ENCODE measurements around the gene TOMM5.

Gene TOMM5

GRCh38 chr9:37555786-37556185, 36.6 kb downstream of the TOMM5 start:
- TF ChIP-seq SPI1 (IDR thresholded peaks at IDR 0.05; ENCODE audit: low read depth, low read length) (no peak), TAF1 (IDR thresholded peaks at IDR 0.05; ENCODE audit: low read depth, low read length) (no peak), PAX5 (IDR thresholded peaks at IDR 0.05; ENCODE audit: insufficient read depth, low read length, severe bottlenecking) (no peak), POLR2AphosphoS5 (IDR thresholded peaks at IDR 0.05; ENCODE audit: low read depth, low read length) (no peak), POU2F2 (IDR thresholded peaks at IDR 0.05; ENCODE audit: low read depth, low read length) (no peak), POLR2A (IDR thresholded peaks at IDR 0.05; ENCODE audit: low read depth, low read length) (no peak)
- FAIRE-seq, result peak; percentile 48
- no peak for DNase-seq (ENCODE audit: insufficient read length, low spot score)

GRCh38 chr9:37554318-37554717, 38.1 kb downstream of the TOMM5 start:
- FAIRE-seq (no peak), DNase-seq (ENCODE audit: insufficient read length, low spot score) (no peak)
- TF ChIP-seq PAX5 (IDR thresholded peaks at IDR 0.05; ENCODE audit: insufficient read depth, low read length, severe bottlenecking), result no peak
- TF ChIP-seq POU2F2 (IDR thresholded peaks at IDR 0.05; ENCODE audit: low read depth, low read length), result no peak
- no peak for TF ChIP-seq TAF1 (IDR thresholded peaks at IDR 0.05; ENCODE audit: low read depth, low read length)
- TF ChIP-seq SPI1 (IDR thresholded peaks at IDR 0.05; ENCODE audit: low read depth, low read length), result no peak
- TF ChIP-seq POLR2A (IDR thresholded peaks at IDR 0.05; ENCODE audit: low read depth, low read length), result no peak
- no peak for TF ChIP-seq POLR2AphosphoS5 (IDR thresholded peaks at IDR 0.05; ENCODE audit: low read depth, low read length)

- FAIRE-seq (no peak), DNase-seq (ENCODE audit: insufficient read length, low spot score) (no peak)
- TF ChIP-seq POU2F2 (IDR thresholded peaks at IDR 0.05; ENCODE audit: low read depth, low read length) (no peak), POLR2A (IDR thresholded peaks at IDR 0.05; ENCODE audit: low read depth, low read length) (no peak), PAX5 (IDR thresholded peaks at IDR 0.05; ENCODE audit: insufficient read depth, low read length, severe bottlenecking) (no peak), SPI1 (IDR thresholded peaks at IDR 0.05; ENCODE audit: low read depth, low read length) (0 out of 2 replicates have a peak, but pooled peaks have one; percentile 13)
Observed at GRCh38 chr9:37551888-37552287, 40.5 kb downstream of the TOMM5 start.

GRCh38 chr9:37551468-37551867, 40.9 kb downstream of the TOMM5 start:
- FAIRE-seq (no peak), DNase-seq (ENCODE audit: insufficient read length, low spot score) (no peak)
- TF ChIP-seq TAF1 (IDR thresholded peaks at IDR 0.05; ENCODE audit: low read depth, low read length), result no peak
- TF ChIP-seq POLR2AphosphoS5 (IDR thresholded peaks at IDR 0.05; ENCODE audit: low read depth, low read length), result no peak
- no peak for TF ChIP-seq POLR2A (IDR thresholded peaks at IDR 0.05; ENCODE audit: low read depth, low read length)
- TF ChIP-seq SPI1 (IDR thresholded peaks at IDR 0.05; ENCODE audit: low read depth, low read length), result no peak
- TF ChIP-seq PAX5 (IDR thresholded peaks at IDR 0.05; ENCODE audit: insufficient read depth, low read length, severe bottlenecking), result no peak
- no peak for TF ChIP-seq POU2F2 (IDR thresholded peaks at IDR 0.05; ENCODE audit: low read depth, low read length)

GRCh38 chr9:37550781-37551180, 41.6 kb downstream of the TOMM5 start:
- TF ChIP-seq SPI1 (IDR thresholded peaks at IDR 0.05; ENCODE audit: low read depth, low read length) (no peak), POU2F2 (IDR thresholded peaks at IDR 0.05; ENCODE audit: low read depth, low read length) (no peak), PAX5 (IDR thresholded peaks at IDR 0.05; ENCODE audit: insufficient read depth, low read length, severe bottlenecking) (no peak), POLR2A (IDR thresholded peaks at IDR 0.05; ENCODE audit: low read depth, low read length) (no peak), POLR2AphosphoS5 (IDR thresholded peaks at IDR 0.05; ENCODE audit: low read depth, low read length) (no peak), TAF1 (IDR thresholded peaks at IDR 0.05; ENCODE audit: low read depth, low read length) (no peak)
- DNase-seq (ENCODE audit: insufficient read length, low spot score) (no peak), FAIRE-seq (no peak)

GRCh38 chr9:37549527-37549926, 42.9 kb downstream of the TOMM5 start:
- FAIRE-seq, result no peak
- no peak for TF ChIP-seq POU2F2 (IDR thresholded peaks at IDR 0.05; ENCODE audit: low read depth, low read length)
- no peak for TF ChIP-seq POLR2AphosphoS5 (IDR thresholded peaks at IDR 0.05; ENCODE audit: low read depth, low read length)
- no peak for TF ChIP-seq POLR2A (IDR thresholded peaks at IDR 0.05; ENCODE audit: low read depth, low read length)
- TF ChIP-seq SPI1 (IDR thresholded peaks at IDR 0.05; ENCODE audit: low read depth, low read length), result no peak
- DNase-seq (ENCODE audit: insufficient read length, low spot score), result no peak

- DNase-seq (ENCODE audit: insufficient read length, low spot score) (no peak), FAIRE-seq (peak; percentile 52)
- no peak for TF ChIP-seq PAX5 (IDR thresholded peaks at IDR 0.05; ENCODE audit: insufficient read depth, low read length, severe bottlenecking)
- TF ChIP-seq TAF1 (IDR thresholded peaks at IDR 0.05; ENCODE audit: low read depth, low read length), result no peak
- no peak for TF ChIP-seq POLR2A (IDR thresholded peaks at IDR 0.05; ENCODE audit: low read depth, low read length)
- TF ChIP-seq SPI1 (IDR thresholded peaks at IDR 0.05; ENCODE audit: low read depth, low read length), result no peak
- no peak for TF ChIP-seq POLR2AphosphoS5 (IDR thresholded peaks at IDR 0.05; ENCODE audit: low read depth, low read length)
- TF ChIP-seq POU2F2 (IDR thresholded peaks at IDR 0.05; ENCODE audit: low read depth, low read length), result no peak
Observed at GRCh38 chr9:37547328-37547878, 45.0 kb downstream of the TOMM5 start.

GRCh38 chr9:37543468-37543867, 48.9 kb downstream of the TOMM5 start:
- FAIRE-seq, result no peak
- TF ChIP-seq POLR2A (IDR thresholded peaks at IDR 0.05; ENCODE audit: low read depth, low read length), result no peak
- no peak for TF ChIP-seq PAX5 (IDR thresholded peaks at IDR 0.05; ENCODE audit: insufficient read depth, low read length, severe bottlenecking)
- TF ChIP-seq POU2F2 (IDR thresholded peaks at IDR 0.05; ENCODE audit: low read depth, low read length), result no peak
- no peak for TF ChIP-seq TAF1 (IDR thresholded peaks at IDR 0.05; ENCODE audit: low read depth, low read length)
- TF ChIP-seq SPI1 (IDR thresholded peaks at IDR 0.05; ENCODE audit: low read depth, low read length), result no peak
- TF ChIP-seq POLR2AphosphoS5 (IDR thresholded peaks at IDR 0.05; ENCODE audit: low read depth, low read length), result no peak

GRCh38 chr9:37542895-37543294, 49.5 kb downstream of the TOMM5 start:
- DNase-seq (ENCODE audit: insufficient read length, low spot score), result no peak
- TF ChIP-seq POU2F2 (IDR thresholded peaks at IDR 0.05; ENCODE audit: low read depth, low read length) (no peak), PAX5 (IDR thresholded peaks at IDR 0.05; ENCODE audit: insufficient read depth, low read length, severe bottlenecking) (no peak), TAF1 (IDR thresholded peaks at IDR 0.05; ENCODE audit: low read depth, low read length) (no peak), POLR2A (IDR thresholded peaks at IDR 0.05; ENCODE audit: low read depth, low read length) (no peak), POLR2AphosphoS5 (IDR thresholded peaks at IDR 0.05; ENCODE audit: low read depth, low read length) (no peak), SPI1 (IDR thresholded peaks at IDR 0.05; ENCODE audit: low read depth, low read length) (no peak)
- no peak for FAIRE-seq

More at GRCh38 chr9:37543468-37543867, 48.9 kb downstream of the TOMM5 start:
- DNase-seq (ENCODE audit: insufficient read length, low spot score), result no peak

- FAIRE-seq (no peak), DNase-seq (ENCODE audit: insufficient read length, low spot score) (no peak)
- TF ChIP-seq POLR2A (IDR thresholded peaks at IDR 0.05; ENCODE audit: low read depth, low read length), result no peak
- no peak for TF ChIP-seq PAX5 (IDR thresholded peaks at IDR 0.05; ENCODE audit: insufficient read depth, low read length, severe bottlenecking)
- no peak for TF ChIP-seq POU2F2 (IDR thresholded peaks at IDR 0.05; ENCODE audit: low read depth, low read length)
- TF ChIP-seq TAF1 (IDR thresholded peaks at IDR 0.05; ENCODE audit: low read depth, low read length), result no peak
- TF ChIP-seq POLR2AphosphoS5 (IDR thresholded peaks at IDR 0.05; ENCODE audit: low read depth, low read length), result no peak
- TF ChIP-seq SPI1 (IDR thresholded peaks at IDR 0.05; ENCODE audit: low read depth, low read length), result no peak
Observed at GRCh38 chr9:37542488-37542887, 49.9 kb downstream of the TOMM5 start.
